ENCODE results near the gene TCF23.

DNA sequence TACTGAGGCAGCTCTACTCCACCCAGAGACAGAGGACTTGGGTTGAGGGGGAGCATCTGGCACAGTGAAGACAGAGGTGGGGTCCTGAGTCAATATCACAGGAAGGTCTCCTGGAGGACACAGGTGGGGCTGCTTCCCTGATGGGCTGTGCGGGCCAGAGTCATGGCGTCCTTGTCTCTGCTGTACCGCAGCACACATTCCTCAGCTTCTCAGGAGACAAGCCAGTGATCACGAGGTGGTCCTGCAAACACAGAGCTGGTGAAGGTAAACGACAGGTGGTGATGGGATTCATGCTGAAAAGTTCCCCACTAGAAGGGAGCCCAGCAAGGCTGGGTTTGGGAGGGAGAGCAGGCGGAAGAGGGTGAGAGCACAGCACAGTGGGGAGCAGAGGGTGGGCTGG is 9.7 kb downstream of the TCF23 start:
- TF ChIP-seq, protein P1, sequence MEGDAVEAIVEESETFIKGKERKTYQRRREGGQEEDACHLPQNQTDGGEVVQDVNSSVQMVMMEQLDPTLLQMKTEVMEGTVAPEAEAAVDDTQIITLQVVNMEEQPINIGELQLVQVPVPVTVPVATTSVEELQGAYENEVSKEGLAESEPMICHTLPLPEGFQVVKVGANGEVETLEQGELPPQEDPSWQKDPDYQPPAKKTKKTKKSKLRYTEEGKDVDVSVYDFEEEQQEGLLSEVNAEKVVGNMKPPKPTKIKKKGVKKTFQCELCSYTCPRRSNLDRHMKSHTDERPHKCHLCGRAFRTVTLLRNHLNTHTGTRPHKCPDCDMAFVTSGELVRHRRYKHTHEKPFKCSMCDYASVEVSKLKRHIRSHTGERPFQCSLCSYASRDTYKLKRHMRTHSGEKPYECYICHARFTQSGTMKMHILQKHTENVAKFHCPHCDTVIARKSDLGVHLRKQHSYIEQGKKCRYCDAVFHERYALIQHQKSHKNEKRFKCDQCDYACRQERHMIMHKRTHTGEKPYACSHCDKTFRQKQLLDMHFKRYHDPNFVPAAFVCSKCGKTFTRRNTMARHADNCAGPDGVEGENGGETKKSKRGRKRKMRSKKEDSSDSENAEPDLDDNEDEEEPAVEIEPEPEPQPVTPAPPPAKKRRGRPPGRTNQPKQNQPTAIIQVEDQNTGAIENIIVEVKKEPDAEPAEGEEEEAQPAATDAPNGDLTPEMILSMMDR (conservative IDR thresholded peaks at IDR 0.05; ENCODE audit: low read length), result no peak
- TF ChIP-seq EZH2phosphoT487 (IDR thresholded peaks at IDR 0.05; ENCODE audit: borderline replicate concordance), result no peak

Data from Loucy (cell line).